Neuronal stem cell (in vitro differentiated cells): ENCODE data around the gene USP13.
"Not testable (repeated sequence)": the region's sequence is repeated elsewhere in the genome, so short reads cannot be mapped to it uniquely, and the experiment has no call there.

Source experiments
- DNase-seq: peaks from one replicate; pipeline ENCODE4 v3.0.0-alpha.2; 2013; ENCODE audit warnings: low spot score
- H2AFZ ChIP-seq: one replicate; pipeline ENCODE4 v1.6.1; 2013; ENCODE audit warnings: mild to moderate bottlenecking, low read length, inconsistent platforms
- H2AK5ac ChIP-seq: 2 replicates; pipeline ENCODE4 v1.6.1; 2013; ENCODE audit warnings: low read depth, mild to moderate bottlenecking, inconsistent platforms, low read length, moderate library complexity, mixed read lengths
- H2BK120ac ChIP-seq: 2 replicates; pipeline ENCODE4 v1.6.1; 2013; ENCODE audit warnings: low read depth, mild to moderate bottlenecking, inconsistent platforms, low read length, moderate library complexity, mixed read lengths
- H2BK12ac ChIP-seq: one replicate; pipeline ENCODE4 v1.6.1; 2013; ENCODE audit warnings: low read length, inconsistent platforms
- H2BK15ac ChIP-seq: 2 replicates; pipeline ENCODE4 v1.6.1; 2013; ENCODE audit warnings: mild to moderate bottlenecking, low read length, inconsistent platforms, mixed read lengths
- H2BK5ac ChIP-seq: one replicate; pipeline ENCODE4 v1.6.1; 2013; ENCODE audit warnings: inconsistent platforms, mild to moderate bottlenecking, low read length, moderate library complexity
- H3K14ac ChIP-seq: one replicate; pipeline ENCODE4 v1.6.1; 2013; ENCODE audit warnings: low read length, inconsistent platforms
- H3K18ac ChIP-seq: 2 replicates; pipeline ENCODE4 v1.6.1; 2013; ENCODE audit warnings: low read length, inconsistent platforms
- H3K23ac ChIP-seq: 2 replicates; pipeline ENCODE4 v1.6.1; 2013; ENCODE audit warnings: low read depth, mild to moderate bottlenecking, mixed read lengths, low read length, inconsistent platforms; ENCODE audit not compliant: poor library complexity
- H3K27ac ChIP-seq: replicated peaks from 3 replicates; pipeline ENCODE4 v1.5.1; 2013; ENCODE audit warnings: low read length, inconsistent platforms
- H3K27me3 ChIP-seq, 3 experiments: 2 replicates each; pipeline ENCODE4 v1.6.1; 2013; ENCODE audit warnings: low read length in 3 of 3, mild to moderate bottlenecking in 2 of 3, inconsistent platforms in 1 of 3, low read depth in 1 of 3, mixed read lengths in 1 of 3, moderate library complexity in 1 of 3; ENCODE audit not compliant: control insufficient read depth in 3 of 3, insufficient read depth in 3 of 3
- H3K36me3 ChIP-seq, 2 donors: replicated peaks in 1 of 2; 2 replicates each; pipeline ENCODE4 v1.6.1; 2013; ENCODE audit warnings: low read length in 2 of 2; ENCODE audit not compliant: control insufficient read depth in 2 of 2, insufficient read depth in 2 of 2
- H3K4ac ChIP-seq: 2 replicates; pipeline ENCODE4 v1.6.1; 2013; ENCODE audit warnings: inconsistent platforms, mild to moderate bottlenecking, low read length, moderate library complexity
- H3K4me1 ChIP-seq, 2 donors: 1 replicate in 1 of 2; 2 replicates in 1 of 2; pipeline ENCODE4 v1.6.1; 2013; ENCODE audit warnings: low read length in 2 of 2, low read depth in 1 of 2; ENCODE audit not compliant: control insufficient read depth in 2 of 2, insufficient read depth in 1 of 2
- H3K4me2 ChIP-seq: one replicate; pipeline ENCODE4 v1.6.1; 2013; ENCODE audit warnings: mild to moderate bottlenecking, low read length, inconsistent platforms; ENCODE audit not compliant: insufficient read depth, poor library complexity, severe bottlenecking
- H3K4me3 ChIP-seq, 2 donors: 2 replicates each; pipeline ENCODE4 v1.5.1; 2013; ENCODE audit warnings: low read length in 2 of 2, mild to moderate bottlenecking in 2 of 2, inconsistent platforms in 1 of 2, moderate library complexity in 1 of 2
- H3K79me1 ChIP-seq: one replicate; pipeline ENCODE4 v1.6.1; 2013; ENCODE audit warnings: low read depth, mild to moderate bottlenecking, inconsistent platforms, low read length, moderate library complexity
- H3K9ac ChIP-seq: one replicate; pipeline ENCODE4 v1.6.1; 2013; ENCODE audit warnings: mild to moderate bottlenecking, low read depth, low read length, inconsistent platforms; ENCODE audit not compliant: poor library complexity
- H3K9me3 ChIP-seq, 2 donors: replicated peaks in 1 of 2; 2 replicates each; pipeline versions ENCODE3 to v1.6.1; 2013; ENCODE audit warnings: low read length in 2 of 2, mild to moderate bottlenecking in 2 of 2, inconsistent platforms in 1 of 2, low read depth in 1 of 2, mixed read lengths in 1 of 2, moderate library complexity in 1 of 2; ENCODE audit not compliant: control insufficient read depth in 2 of 2, insufficient read depth in 1 of 2
- H4K8ac ChIP-seq: one replicate; pipeline ENCODE4 v1.6.1; 2013; ENCODE audit warnings: low read depth, mild to moderate bottlenecking, inconsistent platforms, low read length, moderate library complexity
- H4K91ac ChIP-seq: one replicate; pipeline ENCODE4 v1.6.1; 2013; ENCODE audit warnings: low read length, low read depth, mild to moderate bottlenecking, inconsistent platforms; ENCODE audit not compliant: poor library complexity
- WGBS, 2 donors: extraction: QIAGEN DNeasy Blood & Tissue Kit; methylation state at CpG; one replicate each; pipeline ENCODE4 v1.1.7; 2013; ENCODE audit warnings: missing lambda C conversion rate in 2 of 2, mixed read lengths in 1 of 2; ENCODE audit not compliant: insufficient read length in 2 of 2, insufficient replicate concordance in 1 of 2; ENCODE audit errors: extremely low coverage in 2 of 2; 5-methylcytosine and 5-hydroxymethylcytosine counted together

USP13 gene

DNA sequence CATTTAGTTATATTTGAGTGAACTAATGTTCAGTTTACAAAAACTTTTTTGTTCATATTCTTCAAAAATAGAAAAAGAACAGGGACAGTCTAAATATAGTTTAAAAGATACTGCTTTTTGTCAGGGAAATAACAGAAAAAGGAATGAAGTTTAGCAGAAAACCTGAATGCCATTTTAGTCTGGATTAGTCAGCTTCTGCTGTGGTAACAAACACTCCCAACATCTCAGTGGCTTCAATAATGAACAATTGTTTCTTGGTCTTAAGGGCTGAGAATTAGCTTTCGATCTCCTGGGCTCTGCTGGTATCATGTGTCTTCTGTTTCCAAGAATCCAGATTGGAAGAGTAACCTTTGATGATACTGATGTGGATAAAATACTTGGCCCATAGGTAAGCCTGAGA, 12.4 kb upstream of the USP13 start:
- Histone ChIP-seq H3K36me3 (no peaks in the 10 kb centered on the region), H3K4me2 (no peak overlapping the region), H2BK12ac (no peak overlapping the region), H3K79me1 (no peaks in the 10 kb centered on the region), H2BK120ac (no peak overlapping the region), H3K18ac (no peak overlapping the region), H2AK5ac (no peak overlapping the region), H3K9me3 (no peaks in the 10 kb centered on the region), H3K23ac (no peak overlapping the region), H4K8ac (no peak overlapping the region), H2AFZ (no peak overlapping the region), H2BK15ac (no peak overlapping the region), H3K4me3 (no peak overlapping the region), H3K4me1 (no peaks in the 10 kb centered on the region), H3K27ac (no peak overlapping the region), H2BK5ac (no peak overlapping the region), H3K14ac (no peak overlapping the region), H4K91ac (no peak overlapping the region), H3K27me3 (no peaks in the 10 kb centered on the region), H3K4ac (no peak overlapping the region), H3K9ac (no peak overlapping the region)
- no peak for DNase-seq
- WGBS, 2 donors = no CpG with 5 or more reads among the region's 1 CpG

DNA sequence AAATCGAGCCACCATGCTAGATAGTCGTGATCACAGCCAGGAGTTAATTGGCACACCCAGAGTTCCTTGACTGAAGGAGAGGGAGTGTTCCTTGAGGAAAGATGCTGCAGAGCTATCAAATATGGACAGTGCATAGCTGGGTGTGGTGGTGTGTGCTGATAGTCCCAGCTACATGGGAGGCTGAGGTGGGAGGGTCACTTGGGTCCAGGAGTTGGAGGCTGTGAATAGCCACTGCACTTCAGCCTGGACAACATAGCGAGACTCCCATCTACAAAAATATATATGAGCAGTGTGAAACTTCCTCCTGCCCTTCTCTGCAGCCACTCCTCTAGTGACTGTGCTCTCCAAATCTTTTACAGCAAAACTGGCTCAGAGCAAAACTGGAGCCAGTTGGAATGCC, 10.0 kb upstream of the USP13 start:
- no peak overlapping the region for H2BK5ac ChIP-seq
- H4K91ac ChIP-seq = no peak overlapping the region
- no peak overlapping the region for H2BK12ac ChIP-seq
- no peaks in the 10 kb centered on the region for H3K27me3 ChIP-seq
- no peak for DNase-seq
- WGBS, 2 donors = no CpG with 5 or more reads among the region's 3 CpGs
- H2BK15ac ChIP-seq = no peak overlapping the region
- no peak overlapping the region for H3K18ac ChIP-seq
- H3K9ac ChIP-seq = no peak overlapping the region
- H3K23ac ChIP-seq = no peak overlapping the region
- no peak overlapping the region for H3K4ac ChIP-seq
- no peak overlapping the region for H4K8ac ChIP-seq
- no peaks in the 10 kb centered on the region for H3K79me1 ChIP-seq
- no peak overlapping the region for H3K4me2 ChIP-seq
- H3K9me3 ChIP-seq = no peaks in the 10 kb centered on the region
- no peak overlapping the region for H3K14ac ChIP-seq
- H3K4me1 ChIP-seq = no peaks in the 10 kb centered on the region
- H2BK120ac ChIP-seq = no peak overlapping the region
- H2AK5ac ChIP-seq = no peak overlapping the region
- H3K4me3 ChIP-seq = no peak overlapping the region
- no peak overlapping the region for H2AFZ ChIP-seq
- H3K36me3 ChIP-seq = no peaks in the 10 kb centered on the region
- no peak overlapping the region for H3K27ac ChIP-seq

DNA sequence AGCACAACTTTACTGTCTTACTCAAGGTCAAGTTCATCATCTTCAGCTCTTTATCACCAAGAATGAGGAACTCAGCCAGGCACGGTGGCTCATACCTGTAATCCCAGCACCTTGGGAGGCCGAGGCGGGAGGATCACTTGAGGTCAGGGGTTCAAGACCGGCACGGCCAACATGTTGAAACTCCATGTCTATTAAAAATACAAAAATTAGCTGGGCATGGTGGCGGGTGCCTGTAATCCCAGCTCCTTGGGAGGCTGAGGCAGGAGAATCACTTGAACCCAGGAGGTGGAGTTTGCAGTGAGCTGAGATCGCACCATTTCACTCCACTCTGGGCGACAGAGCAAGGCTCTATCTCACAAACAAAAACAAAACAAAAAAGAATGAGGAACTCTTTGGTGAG, 9.0 kb upstream of the USP13 start:
- not testable (repeated sequence) for H3K14ac ChIP-seq, H3K4me1 ChIP-seq, H4K91ac ChIP-seq, H2BK12ac ChIP-seq, H2AK5ac ChIP-seq, H3K36me3 ChIP-seq, H2AFZ ChIP-seq, DNase-seq, H3K4me3 ChIP-seq, H3K23ac ChIP-seq, H3K9ac ChIP-seq, H2BK120ac ChIP-seq, H4K8ac ChIP-seq, H3K27ac ChIP-seq, H2BK15ac ChIP-seq, H3K4me2 ChIP-seq, H3K79me1 ChIP-seq, H2BK5ac ChIP-seq, H3K9me3 ChIP-seq, H3K18ac ChIP-seq, H3K27me3 ChIP-seq, H3K4ac ChIP-seq
- WGBS, 2 donors = no CpG with 5 or more reads among the region's 8 CpGs

DNA sequence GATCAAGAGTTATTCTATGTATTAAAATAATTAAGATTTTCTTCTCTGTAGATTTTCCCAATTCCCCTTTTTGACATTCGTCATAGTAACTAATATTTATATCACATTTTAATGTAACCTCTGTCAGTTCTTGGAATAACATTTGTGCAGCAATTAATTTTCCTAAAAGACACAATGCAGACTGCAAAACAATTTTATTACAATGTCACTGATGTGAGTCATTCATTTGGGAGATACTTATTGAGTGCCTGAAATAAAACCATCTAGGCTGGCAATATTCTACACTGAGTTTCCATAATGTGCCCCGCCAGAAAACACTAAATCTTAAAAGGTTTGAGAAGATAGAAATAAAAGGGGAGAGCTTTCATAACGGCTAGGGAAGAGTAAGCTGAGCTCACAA, 6.7 kb upstream of the USP13 start:
- no peak for DNase-seq
- H4K8ac ChIP-seq = no peak overlapping the region
- no peak overlapping the region for H4K91ac ChIP-seq
- H2AK5ac ChIP-seq = no peak overlapping the region
- no CpG with 5 or more reads among the region's 3 CpGs for WGBS, 2 donors
- no peak overlapping the region for H3K4me2 ChIP-seq
- H2BK12ac ChIP-seq = no peak overlapping the region
- H3K4ac ChIP-seq = no peak overlapping the region
- no peak overlapping the region for H2BK120ac ChIP-seq
- no peaks in the 10 kb centered on the region for H3K36me3 ChIP-seq
- H3K23ac ChIP-seq = no peak overlapping the region
- no peak overlapping the region for H3K27ac ChIP-seq
- H3K79me1 ChIP-seq = no peaks in the 10 kb centered on the region
- H2BK15ac ChIP-seq = no peak overlapping the region
- H3K27me3 ChIP-seq = no peaks in the 10 kb centered on the region
- H3K14ac ChIP-seq = no peak overlapping the region
- no peak overlapping the region for H2AFZ ChIP-seq
- no peak overlapping the region for H3K9ac ChIP-seq
- H3K4me1 ChIP-seq = no peaks in the 10 kb centered on the region
- H3K18ac ChIP-seq = no peak overlapping the region
- H3K4me3 ChIP-seq = no peak overlapping the region
- H2BK5ac ChIP-seq = no peak overlapping the region
- no peaks in the 10 kb centered on the region for H3K9me3 ChIP-seq
